H1 (cell line): ENCODE measurements around the gene MPEG1. TPM values are rescaled to one million over a fixed set of nuclear protein-coding genes. Genes with fewer than 3 reads are reported as not detected.

Source experiments
- CTCF ChIA-PET: fragments of 300-600 bp; sonication (Branson Sonifier 250); formaldehyde crosslinking; loops from one replicate; lab custom pipeline; 2021; ENCODE audit not compliant: partially characterized antibody; lab: Charles Lee
- POLR2A ChIA-PET: fragments of 300-600 bp; sonication (Branson Sonifier 250); formaldehyde crosslinking; loops from one replicate; lab custom pipeline; 2021; ENCODE audit warnings: inconsistent platforms; ENCODE audit not compliant: partially characterized antibody; lab: Charles Lee
- DNase-seq, 2 experiments: peaks; one replicate each; pipeline versions ENCODE4 v3.0.0 to v3.0.0-alpha.2; 2010 to 2022; ENCODE audit warnings: low spot score in 2 of 2, low read depth in 1 of 2, mixed read lengths in 1 of 2
- FAIRE-seq: peaks from 2 replicates; lab custom pipeline; 2011; peaks lifted over from hg19 to GRCh38; lab: Jason Lieb, UNC
- H2AFZ ChIP-seq: 2 replicates; pipeline ENCODE4 v1.8.1; 2012; ENCODE audit warnings: low read length, inconsistent platforms
- H2AK5ac ChIP-seq: 2 replicates; pipeline ENCODE4 v1.6.1; 2013; ENCODE audit warnings: low read depth, low read length
- H2BK120ac ChIP-seq: replicated peaks from 2 replicates; pipeline ENCODE3; 2013; ENCODE audit warnings: low read depth, low read length, inconsistent platforms
- H2BK12ac ChIP-seq: 2 replicates; pipeline ENCODE4 v1.6.1; 2013; ENCODE audit warnings: low read depth, low read length
- H2BK15ac ChIP-seq: 2 replicates; pipeline ENCODE4 v1.6.1; 2013; ENCODE audit warnings: low read length
- H2BK20ac ChIP-seq: 2 replicates; pipeline ENCODE4 v1.6.1; 2013; ENCODE audit warnings: low read length
- H2BK5ac ChIP-seq: 2 replicates; pipeline ENCODE4 v1.6.1; 2013; ENCODE audit warnings: low read depth, low read length
- H3K14ac ChIP-seq: 2 replicates; pipeline ENCODE4 v1.6.1; 2013; ENCODE audit warnings: inconsistent platforms; ENCODE audit not compliant: insufficient read length
- H3K18ac ChIP-seq: 2 replicates; pipeline ENCODE4 v1.6.1; 2013; ENCODE audit warnings: low read length; ENCODE audit errors: extremely low read depth
- H3K23ac ChIP-seq: 2 replicates; pipeline ENCODE4 v1.6.1; 2013; ENCODE audit warnings: inconsistent platforms; ENCODE audit not compliant: insufficient read length
- H3K23me2 ChIP-seq: 2 replicates; pipeline ENCODE4 v1.6.1; 2013; ENCODE audit warnings: low read depth, low read length
- H3K27ac ChIP-seq: 2 replicates; pipeline ENCODE4 v1.6.1; 2011; ENCODE audit warnings: low read depth, low read length, inconsistent platforms
- H3K27me3 ChIP-seq, 4 experiments: replicated peaks in 1 of 4; 1 replicate in 1 of 4; 2 replicates in 3 of 4; pipeline versions ENCODE4 v1.6.1 to v1.8.1; 2011 to 2013; ENCODE audit warnings: low read length in 3 of 4, mild to moderate bottlenecking in 3 of 4, inconsistent platforms in 2 of 4, mixed read lengths in 2 of 4, moderate library complexity in 1 of 4; ENCODE audit not compliant: control insufficient read depth in 3 of 4, insufficient read depth in 3 of 4; ENCODE audit errors: extremely low read depth in 1 of 4
- H3K36me3 ChIP-seq, 4 experiments: 2 replicates each; pipeline versions ENCODE4 v1.6.1 to v1.8.1; 2011 to 2013; ENCODE audit warnings: mild to moderate bottlenecking in 4 of 4, low read length in 3 of 4, moderate library complexity in 2 of 4, control low read depth in 1 of 4, inconsistent platforms in 1 of 4; ENCODE audit not compliant: insufficient read depth in 4 of 4, control insufficient read depth in 2 of 4
- H3K4ac ChIP-seq: replicated peaks from 2 replicates; pipeline ENCODE3; 2013; ENCODE audit warnings: low read length, low read depth, mixed read lengths, inconsistent platforms; ENCODE audit not compliant: insufficient read length
- H3K4me1 ChIP-seq, 4 experiments: replicated peaks in 1 of 4; 1 replicate in 1 of 4; 2 replicates in 3 of 4; pipeline versions ENCODE4 v1.6.1 to v1.8.1; 2011 to 2013; ENCODE audit warnings: low read length in 3 of 4, inconsistent platforms in 2 of 4, mixed read lengths in 1 of 4; ENCODE audit not compliant: insufficient read depth in 4 of 4, control insufficient read depth in 3 of 4
- H3K4me2 ChIP-seq, 2 experiments: 2 replicates each; pipeline versions ENCODE4 v1.6.1 to v1.8.1; 2011 to 2013; ENCODE audit warnings: low read depth in 2 of 2, low read length in 2 of 2, control low read depth in 1 of 2, inconsistent platforms in 1 of 2, mild to moderate bottlenecking in 1 of 2; ENCODE audit not compliant: insufficient read depth in 1 of 2
- H3K4me3 ChIP-seq, 4 experiments: fragments of 200-600, 300-600 bp in 1 of 4; sonication (generic), shearing (Covaris generic), sonication (Bioruptor Twin) in 1 of 4; 2 replicates each; pipeline versions ENCODE4 v1.5.1 to v1.8.1; 2011 to 2016; ENCODE audit warnings: low read length in 4 of 4, low read depth in 3 of 4, control low read depth in 2 of 4, inconsistent platforms in 2 of 4, mild to moderate bottlenecking in 2 of 4, mixed read lengths in 1 of 4, moderate library complexity in 1 of 4; ENCODE audit not compliant: insufficient read depth in 2 of 4; ENCODE audit errors: extremely low read depth in 1 of 4
- H3K56ac ChIP-seq: replicated peaks from 2 replicates; pipeline ENCODE3; 2013; ENCODE audit warnings: low read depth, mild to moderate bottlenecking, mixed read lengths, low read length, inconsistent platforms; ENCODE audit not compliant: insufficient read length
- H3K79me1 ChIP-seq: 2 replicates; pipeline ENCODE4 v1.6.1; 2013; ENCODE audit warnings: low read depth, low read length, control low read depth
- H3K79me2 ChIP-seq, 2 experiments: 2 replicates each; pipeline versions ENCODE4 v1.6.1 to v1.8.1; 2012 to 2013; ENCODE audit warnings: low read length in 2 of 2, mild to moderate bottlenecking in 2 of 2, inconsistent platforms in 1 of 2; ENCODE audit not compliant: insufficient read depth in 2 of 2, control insufficient read depth in 1 of 2
- H3K9ac ChIP-seq, 4 experiments: replicated peaks in 1 of 4; 1 replicate in 1 of 4; 2 replicates in 3 of 4; pipeline versions ENCODE4 v1.6.1 to v1.8.1; 2011 to 2013; ENCODE audit warnings: low read depth in 3 of 4, low read length in 3 of 4, control low read depth in 2 of 4, mild to moderate bottlenecking in 2 of 4, moderate library complexity in 2 of 4, inconsistent platforms in 1 of 4; ENCODE audit errors: extremely low read depth in 1 of 4
- H3K9me3 ChIP-seq, 2 experiments: 2 replicates each; pipeline versions ENCODE4 v1.6.1 to v1.8.1; 2012 to 2013; ENCODE audit warnings: mild to moderate bottlenecking in 2 of 2, moderate library complexity in 2 of 2, control low read depth in 1 of 2, inconsistent platforms in 1 of 2, low read depth in 1 of 2, low read length in 1 of 2, mixed read lengths in 1 of 2; ENCODE audit not compliant: insufficient read depth in 2 of 2
- H4K20me1 ChIP-seq, 2 experiments: replicated peaks in 1 of 2; 2 replicates each; pipeline versions ENCODE3 to v1.8.1; 2011 to 2013; ENCODE audit warnings: inconsistent platforms in 2 of 2, low read length in 2 of 2, mild to moderate bottlenecking in 1 of 2; ENCODE audit not compliant: insufficient read depth in 2 of 2, control insufficient read depth in 1 of 2
- H4K5ac ChIP-seq: 2 replicates; pipeline ENCODE4 v1.6.1; 2013; ENCODE audit warnings: low read length, low read depth, mixed read lengths, inconsistent platforms; ENCODE audit not compliant: insufficient read length
- H4K8ac ChIP-seq: 2 replicates; pipeline ENCODE4 v1.8.0; 2013; ENCODE audit warnings: mild to moderate bottlenecking, moderate library complexity, low read length, inconsistent platforms; ENCODE audit not compliant: insufficient read depth; ENCODE audit errors: extremely low read depth
- H4K91ac ChIP-seq: replicated peaks from 2 replicates; pipeline ENCODE3; 2013; ENCODE audit warnings: low read length, mixed read lengths, inconsistent platforms; ENCODE audit not compliant: insufficient read length
- BCL11A ChIP-seq, 2 experiments: IDR thresholded peaks; one replicate each; pipeline ENCODE4 v1.6.1; 2011; ENCODE audit warnings: low read depth in 2 of 2, low read length in 2 of 2, mild to moderate bottlenecking in 2 of 2
- CEBPB ChIP-seq: IDR thresholded peaks from 2 replicates; pipeline ENCODE4 v1.6.1; 2012; ENCODE audit warnings: low read depth, low read length
- CHD2 ChIP-seq: IDR thresholded peaks from 2 replicates; pipeline ENCODE4 v1.6.1; 2012; ENCODE audit warnings: low read length, improper control_type of control experiment
- EGR1 ChIP-seq: IDR thresholded peaks from 2 replicates; pipeline ENCODE4 v1.6.1; 2011; ENCODE audit warnings: low read depth, low read length, borderline replicate concordance
- HDAC6 ChIP-seq: IDR thresholded peaks from one replicate; pipeline ENCODE4 v1.7.1; 2012; ENCODE audit warnings: low read depth, mild to moderate bottlenecking, inconsistent platforms, low read length, moderate library complexity
- JUND ChIP-seq: IDR thresholded peaks from 2 replicates; pipeline ENCODE4 v1.6.1; 2011; ENCODE audit warnings: mild to moderate bottlenecking, improper control_type of control experiment, low read length
- PHF8 ChIP-seq: fragments of 200-600 bp; sonication (generic); conservative IDR thresholded peaks from 2 replicates; pipeline ENCODE4 v1.7.1; 2012; ENCODE audit warnings: low read depth, mild to moderate bottlenecking, inconsistent platforms, low read length, moderate library complexity
- RAD21 ChIP-seq, 2 experiments: IDR thresholded peaks in 1 of 2; conservative IDR thresholded peaks in 1 of 2; 2 replicates each; pipeline ENCODE4 v1.6.1; 2011; ENCODE audit warnings: low read depth in 2 of 2, low read length in 2 of 2, improper control_type of control experiment in 1 of 2, inconsistent platforms in 1 of 2, mild to moderate bottlenecking in 1 of 2, moderate library complexity in 1 of 2
- SIRT6 ChIP-seq: IDR thresholded peaks from one replicate; pipeline ENCODE4 v1.7.1; 2012; ENCODE audit warnings: low read length, inconsistent platforms
- SP2 ChIP-seq: IDR thresholded peaks from 2 replicates; pipeline ENCODE4 v1.6.1; 2012; ENCODE audit warnings: mild to moderate bottlenecking, low read length, inconsistent platforms
- WGBS, 2 experiments: shearing (Covaris generic) in 1 of 2; methylation state at CpG; one replicate each; pipeline versions ENCODE4 v1.1.6 to v1.1.7; 2013 to 2015; ENCODE audit warnings: low lambda C conversion rate in 2 of 2, mixed read lengths in 2 of 2, inconsistent platforms in 1 of 2, low coverage in 1 of 2, missing lambda C conversion rate in 1 of 2; ENCODE audit not compliant: insufficient replicate concordance in 2 of 2, insufficient coverage in 1 of 2, insufficient read length in 1 of 2; ENCODE audit errors: extremely low coverage in 1 of 2, missing lambda C conversion rate in 1 of 2; 5-methylcytosine and 5-hydroxymethylcytosine counted together
- polyA plus RNA-seq, 7 experiments: library from polyadenylated mRNA; depleted of rRNA in 3 of 7; stranded (reverse) in 5 of 7; unstranded in 2 of 7; fragments of >200 nt in 5 of 7; fragments of 200-250 nt in 2 of 7; gene quantifications; 1 replicate in 5 of 7; 2 replicates in 1 of 7; 4 replicates in 1 of 7; pipeline versions ENCODE4 v1.2.1 to v1.2.3, GENCODE V29; 2011 to 2013; ENCODE audit warnings: missing spikeins in 2 of 7, mixed read lengths in 2 of 7
- total RNA-seq: library from RNA; stranded (reverse); fragmentation: NEBNext Ultra II Directional; extraction: Animal tissue kit (Norgen Biotek cat#: 25700); gene quantifications from 2 replicates; pipeline ENCODE4 v1.2.1, GENCODE V29; 2021
- TF ChIP-seq, protein P1 (sequence below): IDR thresholded peaks from 2 replicates; pipeline ENCODE4 v1.6.1; 2012; ENCODE audit warnings: inconsistent platforms
- TF ChIP-seq, protein P2 (sequence below): IDR thresholded peaks from 2 replicates; pipeline ENCODE4 v1.6.1; 2012; ENCODE audit warnings: inconsistent platforms

MPEG1 gene
- total and polyA plus RNA-seq, 2 of the 8 experiments (the other 6 are each of a cell fraction or from before 2014, with no cell fraction given): not detected

DNA sequence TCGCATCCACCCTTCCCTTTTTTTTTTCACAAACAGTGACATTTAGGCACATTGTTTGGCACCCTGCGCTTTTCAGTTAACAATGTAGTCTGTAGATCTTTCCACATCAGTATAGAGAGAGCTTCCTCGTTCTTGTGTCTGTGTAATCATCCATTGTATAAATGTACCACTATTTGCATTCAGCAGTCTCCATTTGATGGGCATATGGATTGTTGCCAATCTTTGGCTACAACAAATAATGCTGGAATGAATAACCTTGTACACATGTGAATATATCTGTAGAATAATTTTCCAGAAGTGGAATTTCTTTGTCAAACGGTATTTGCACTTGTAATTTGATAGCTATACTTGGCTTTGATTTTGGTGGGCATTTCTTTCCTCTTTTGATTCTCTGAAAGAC is 17.1 kb downstream of the MPEG1 start:
- no peak overlapping the region for H2AK5ac ChIP-seq
- no peaks in the 10 kb centered on the region for H3K79me1 ChIP-seq
- peaks cover 0 to 2% of the 10 kb centered on the region in 2 experiments for H4K20me1 ChIP-seq
- POLR2A ChIA-PET: no interaction called here
- H4K8ac ChIP-seq: no peak overlapping the region
- peaks cover 4 to 10% of the 10 kb centered on the region in 2 experiments; a peak in 3 of 4 replicates for H3K9me3 ChIP-seq
- TF ChIP-seq, protein P1, sequence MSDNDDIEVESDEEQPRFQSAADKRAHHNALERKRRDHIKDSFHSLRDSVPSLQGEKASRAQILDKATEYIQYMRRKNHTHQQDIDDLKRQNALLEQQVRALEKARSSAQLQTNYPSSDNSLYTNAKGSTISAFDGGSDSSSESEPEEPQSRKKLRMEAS: no peak
- TF ChIP-seq RAD21 (IDR thresholded peaks at IDR 0.05 in 1 of 2, conservative IDR thresholded peaks at IDR 0.05 in 1 of 2; ENCODE audit: low read depth in 2 of 2, low read length in 2 of 2): no peak
- no peak for TF ChIP-seq PHF8
- TF ChIP-seq SP2: no peak
- TF ChIP-seq EGR1: no peak
- no peak for TF ChIP-seq BCL11A (IDR thresholded peaks at IDR 0.05; ENCODE audit: low read depth in 2 of 2, low read length in 2 of 2)
- no peak for TF ChIP-seq JUND
- TF ChIP-seq, protein P2, sequence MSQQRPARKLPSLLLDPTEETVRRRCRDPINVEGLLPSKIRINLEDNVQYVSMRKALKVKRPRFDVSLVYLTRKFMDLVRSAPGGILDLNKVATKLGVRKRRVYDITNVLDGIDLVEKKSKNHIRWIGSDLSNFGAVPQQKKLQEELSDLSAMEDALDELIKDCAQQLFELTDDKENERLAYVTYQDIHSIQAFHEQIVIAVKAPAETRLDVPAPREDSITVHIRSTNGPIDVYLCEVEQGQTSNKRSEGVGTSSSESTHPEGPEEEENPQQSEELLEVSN: no peak
- no peak for TF ChIP-seq CHD2
- no peak for TF ChIP-seq SIRT6
- TF ChIP-seq CEBPB: no peak
- no peak for TF ChIP-seq HDAC6
- H2BK20ac ChIP-seq: no peak overlapping the region
- no peak overlapping the region for H3K4me3 ChIP-seq
- H2BK5ac ChIP-seq: no peak overlapping the region
- no peak overlapping the region for H4K5ac ChIP-seq
- H3K4me2 ChIP-seq: no peak overlapping the region
- no peaks in the 10 kb centered on the region for H3K23me2 ChIP-seq
- H3K4ac ChIP-seq: no peak overlapping the region
- no peaks in the 10 kb centered on the region for H3K79me2 ChIP-seq
- H3K36me3 ChIP-seq: peaks cover 8 to 57% (median 48%) of the 10 kb centered on the region in 4 experiments; a peak in 7 of 8 replicates
- H3K4me1 ChIP-seq: no peaks in the 10 kb centered on the region
- no peaks in the 10 kb centered on the region for H3K27me3 ChIP-seq
- no peak overlapping the region for H3K9ac ChIP-seq
- H3K27ac ChIP-seq: no peak overlapping the region
- H2AFZ ChIP-seq: no peak overlapping the region
- no peak overlapping the region for H4K91ac ChIP-seq
- H3K23ac ChIP-seq: no peak overlapping the region
- no peak overlapping the region for H2BK120ac ChIP-seq
- no peak overlapping the region for H3K18ac ChIP-seq
- DNase-seq: no peak
- CTCF ChIA-PET: interaction anchor here (2.9 to 3.3 kb wide), 3 partner anchors 10 to 13 kb away, joined by 15 to 27 read pairs (median 19); no protein-coding TSS in a partner anchor
- WGBS, 2 experiments: 90% methylated on average over 4 of the region's 4 CpGs; no CpG with 5 or more reads in 1 of the 2 experiments
- no peak overlapping the region for H3K14ac ChIP-seq
- no peak overlapping the region for H3K56ac ChIP-seq
- no peak overlapping the region for H2BK12ac ChIP-seq
- no peak overlapping the region for H2BK15ac ChIP-seq
- no peak for FAIRE-seq
